Immature natural killer cell (primary cell): Measurements from ENCODE around the gene AXIN1. TPM values are rescaled to one million over a fixed set of nuclear protein-coding genes. Genes with fewer than 3 reads are reported as not detected.
"Not testable (repeated sequence)": the region's sequence is repeated elsewhere in the genome, so short reads cannot be mapped to it uniquely, and the experiment has no call there.

Experiments used
- DNase-seq, 3 donors: peaks; one replicate each; pipeline ENCODE4 v3.0.0; 2022; ENCODE audit warnings: mixed read lengths in 1 of 3
- H3K27ac Mint-ChIP-seq, 6 donors: one replicate each; pipeline ENCODE4 v1.8.0; 2020; ENCODE audit warnings: mixed read lengths in 6 of 6, mild to moderate bottlenecking in 5 of 6, inconsistent platforms in 4 of 6, moderate library complexity in 3 of 6
- H3K27me3 Mint-ChIP-seq, 3 donors: one replicate each; pipeline ENCODE4 v1.8.0; 2020 to 2021; ENCODE audit warnings: low read depth in 3 of 3, mild to moderate bottlenecking in 3 of 3, mixed read lengths in 3 of 3, moderate library complexity in 3 of 3, inconsistent platforms in 1 of 3
- H3K36me3 Mint-ChIP-seq, 3 donors: one replicate each; pipeline ENCODE4 v1.8.0; 2020; ENCODE audit warnings: mixed read lengths in 3 of 3, inconsistent platforms in 2 of 3, mild to moderate bottlenecking in 2 of 3
- H3K4me1 Mint-ChIP-seq, 2 donors: one replicate each; pipeline ENCODE4 v1.8.0; 2020; ENCODE audit warnings: inconsistent platforms in 2 of 2, mild to moderate bottlenecking in 2 of 2, mixed read lengths in 2 of 2, moderate library complexity in 1 of 2
- H3K4me3 Mint-ChIP-seq, 5 donors: one replicate each; pipeline ENCODE4 v1.8.0; 2020; ENCODE audit warnings: mild to moderate bottlenecking in 5 of 5, mixed read lengths in 5 of 5, inconsistent platforms in 3 of 5, moderate library complexity in 3 of 5
- H3K9me3 Mint-ChIP-seq, 6 donors: one replicate each; pipeline ENCODE4 v1.8.0; 2020; ENCODE audit warnings: mild to moderate bottlenecking in 6 of 6, mixed read lengths in 6 of 6, inconsistent platforms in 4 of 6, moderate library complexity in 3 of 6
- polyA plus RNA-seq, 3 donors: library from polyadenylated mRNA; unstranded; fragments of 300-500 nt; fragmentation: Illumina TruSeq; gene quantifications; one replicate each; pipeline ENCODE4 v1.2.3, GENCODE V29; 2021

Gene AXIN1
- polyA plus RNA-seq, 3 donors from 2014 or later = 1.9 to 12.5 (median 5.2) TPM

DNA sequence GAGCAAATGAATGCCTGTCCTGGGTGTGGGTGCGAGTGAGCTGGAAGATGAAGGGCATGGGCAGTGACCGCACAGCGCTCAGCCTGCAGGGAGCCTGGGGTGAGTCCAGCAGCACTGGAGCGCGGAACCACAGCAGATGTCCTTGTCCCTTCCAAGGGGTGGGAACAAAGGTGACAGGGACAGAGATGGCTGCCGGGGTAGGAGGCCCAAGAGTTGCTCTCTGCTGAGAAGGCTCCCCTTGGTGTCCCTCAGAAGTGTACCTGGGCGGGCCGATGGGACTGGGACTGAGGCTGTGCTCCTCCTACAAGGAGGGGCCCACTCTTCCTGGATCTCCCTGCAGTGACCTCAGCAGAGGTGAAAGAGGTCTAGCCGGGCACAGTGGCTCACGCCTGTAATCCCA lies 36.8 kb upstream of the AXIN1 start:
- H3K27ac Mint-ChIP-seq = peak overlapping the region in 1 of 6 donors; percentile 32
- peaks cover 0 to 3% (median 0%) of the 10 kb centered on the region in 3 donors for H3K36me3 Mint-ChIP-seq
- H3K4me3 Mint-ChIP-seq = no peak overlapping the region
- no peak for DNase-seq
- peaks cover 15% of the 10 kb centered on the region in 3 donors for H3K27me3 Mint-ChIP-seq
- peaks cover 0 to 6% (median 3%) of the 10 kb centered on the region in 6 donors for H3K9me3 Mint-ChIP-seq
- H3K4me1 Mint-ChIP-seq = peaks cover 20 to 22% of the 10 kb centered on the region in 2 donors

DNA sequence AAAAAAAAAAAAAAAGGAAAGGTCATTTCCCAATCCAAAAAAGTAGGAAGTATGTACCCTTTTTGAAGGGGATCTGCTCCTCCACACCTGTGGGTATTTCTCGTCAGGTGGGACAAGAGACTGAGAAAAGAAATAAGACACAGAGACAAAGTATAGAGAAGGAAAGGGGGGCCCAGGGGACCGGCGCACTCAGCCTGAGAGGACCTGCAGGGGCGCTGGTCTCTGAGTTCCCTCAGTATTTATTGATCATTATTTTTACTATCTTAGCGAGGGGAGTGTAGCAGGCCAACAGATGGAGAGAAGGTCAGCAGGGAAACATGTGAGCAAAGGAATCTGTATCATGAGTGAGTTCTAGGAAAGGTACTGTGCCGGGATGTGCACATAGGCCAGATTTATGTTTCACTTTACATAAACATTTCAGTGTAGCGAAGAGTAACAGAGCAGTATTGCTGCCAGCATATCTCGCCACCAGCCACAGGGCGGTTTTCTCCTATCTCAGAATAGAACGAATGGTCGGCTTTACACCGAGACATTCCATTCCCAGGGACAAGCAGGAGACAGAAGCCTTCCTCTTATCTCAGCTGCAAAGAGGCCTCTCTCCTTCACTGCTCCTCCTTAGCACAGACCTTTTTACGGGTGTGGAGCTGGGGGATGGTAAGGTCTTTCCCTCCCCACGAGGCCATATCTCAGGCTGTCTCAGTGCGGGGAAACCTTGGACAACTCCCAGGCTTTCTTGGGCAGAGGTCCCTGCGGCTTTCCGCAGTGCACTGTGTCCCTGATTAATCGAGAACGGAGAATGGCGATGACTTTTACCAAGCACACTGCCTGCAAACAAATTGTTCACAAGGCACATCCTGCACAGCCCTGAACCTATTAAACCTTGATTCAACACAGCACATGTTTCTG lies 35.5 kb upstream of the AXIN1 start:
- not testable (repeated sequence) for H3K27ac Mint-ChIP-seq, H3K4me3 Mint-ChIP-seq, H3K36me3 Mint-ChIP-seq, DNase-seq, H3K9me3 Mint-ChIP-seq
- Mint-ChIP-seq H3K27me3 (peaks cover 15 to 19% (median 19%) of the 10 kb centered on the region in 3 donors), H3K4me1 (peaks cover 24 to 27% of the 10 kb centered on the region in 2 donors)

DNA sequence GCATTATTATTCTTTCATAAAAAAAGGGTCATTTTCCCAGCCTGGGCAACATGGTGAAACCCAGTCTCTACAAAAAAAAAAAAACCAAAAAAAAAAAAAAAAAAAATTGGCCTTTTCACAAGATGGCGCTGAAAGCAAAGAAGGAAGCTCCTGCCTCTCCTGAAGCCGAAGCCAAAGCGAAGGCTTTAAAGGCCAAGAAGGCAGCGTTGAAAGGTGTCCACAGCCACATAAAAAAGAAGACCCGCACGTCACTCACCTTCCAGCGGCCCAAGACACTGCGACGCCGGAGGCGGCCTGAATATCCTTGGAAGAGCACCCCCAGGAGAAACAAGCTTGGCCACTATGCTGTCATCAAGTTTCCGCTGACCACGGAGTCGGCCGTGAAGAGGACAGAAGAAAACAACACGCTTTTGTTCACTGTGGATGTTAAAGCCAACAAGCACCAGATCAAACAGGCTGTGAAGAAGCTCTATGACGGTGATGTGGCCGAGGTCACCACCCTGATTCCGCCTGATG lies 34.2 kb upstream of the AXIN1 start:
- Mint-ChIP-seq H3K27me3 (peaks cover 11 to 14% (median 11%) of the 10 kb centered on the region in 3 donors), H3K4me3 (no peak overlapping the region), H3K36me3 (peaks cover 0 to under 1% (median 0%) of the 10 kb centered on the region in 3 donors), H3K9me3 (peaks cover 0 to 3% (median 2%) of the 10 kb centered on the region in 6 donors), H3K27ac (no peak overlapping the region), H3K4me1 (peaks cover 18 to 22% of the 10 kb centered on the region in 2 donors)
- DNase-seq = no peak

DNA sequence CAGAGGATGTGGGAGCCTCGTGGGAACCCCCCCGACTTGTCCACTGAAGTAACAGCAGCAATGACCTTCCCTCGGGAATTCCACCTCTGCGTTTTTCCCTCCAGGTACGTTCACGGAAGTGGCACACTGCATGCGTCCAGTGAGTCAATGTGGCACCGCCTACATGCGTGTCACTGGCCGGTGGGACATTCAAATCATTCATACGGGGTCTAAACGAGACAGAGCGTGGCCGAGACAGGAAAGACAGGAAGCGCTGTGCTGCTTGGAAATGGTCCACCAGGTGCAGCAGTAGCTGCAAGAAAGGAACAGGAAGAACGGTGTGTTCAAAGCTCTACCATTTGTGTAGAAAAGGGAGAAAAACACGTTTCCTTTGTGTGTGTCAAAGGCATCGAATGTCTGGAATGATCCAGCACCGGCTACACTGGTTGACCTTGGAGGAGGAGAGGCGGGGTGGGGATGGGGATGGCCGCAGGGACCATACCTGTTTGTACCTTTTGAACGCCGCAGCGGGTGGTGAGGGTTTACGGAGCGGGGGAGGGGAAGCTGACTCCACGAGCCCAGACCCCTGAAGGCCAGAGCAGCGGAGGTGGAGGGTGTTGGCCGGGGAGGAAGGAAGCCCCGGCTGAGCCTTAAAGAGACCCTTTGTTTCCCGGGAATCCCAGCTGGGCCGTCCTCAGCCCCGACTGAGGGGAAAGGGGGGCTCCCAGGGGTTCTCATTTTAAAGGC lies 31.0 kb upstream of the AXIN1 start:
- Mint-ChIP-seq H3K4me1 (peaks cover 15 to 24% of the 10 kb centered on the region in 2 donors), H3K27me3 (peaks cover 6 to 11% (median 10%) of the 10 kb centered on the region in 3 donors), H3K36me3 (no peaks in the 10 kb centered on the region), H3K4me3 (peak overlapping the region; percentile 87 to 91 (median 88)), H3K9me3 (no peaks in the 10 kb centered on the region), H3K27ac (peak overlapping the region; percentile 1 to 88 (median 77))
- peak in 1 of 3 donors; percentile 34 for DNase-seq

DNA sequence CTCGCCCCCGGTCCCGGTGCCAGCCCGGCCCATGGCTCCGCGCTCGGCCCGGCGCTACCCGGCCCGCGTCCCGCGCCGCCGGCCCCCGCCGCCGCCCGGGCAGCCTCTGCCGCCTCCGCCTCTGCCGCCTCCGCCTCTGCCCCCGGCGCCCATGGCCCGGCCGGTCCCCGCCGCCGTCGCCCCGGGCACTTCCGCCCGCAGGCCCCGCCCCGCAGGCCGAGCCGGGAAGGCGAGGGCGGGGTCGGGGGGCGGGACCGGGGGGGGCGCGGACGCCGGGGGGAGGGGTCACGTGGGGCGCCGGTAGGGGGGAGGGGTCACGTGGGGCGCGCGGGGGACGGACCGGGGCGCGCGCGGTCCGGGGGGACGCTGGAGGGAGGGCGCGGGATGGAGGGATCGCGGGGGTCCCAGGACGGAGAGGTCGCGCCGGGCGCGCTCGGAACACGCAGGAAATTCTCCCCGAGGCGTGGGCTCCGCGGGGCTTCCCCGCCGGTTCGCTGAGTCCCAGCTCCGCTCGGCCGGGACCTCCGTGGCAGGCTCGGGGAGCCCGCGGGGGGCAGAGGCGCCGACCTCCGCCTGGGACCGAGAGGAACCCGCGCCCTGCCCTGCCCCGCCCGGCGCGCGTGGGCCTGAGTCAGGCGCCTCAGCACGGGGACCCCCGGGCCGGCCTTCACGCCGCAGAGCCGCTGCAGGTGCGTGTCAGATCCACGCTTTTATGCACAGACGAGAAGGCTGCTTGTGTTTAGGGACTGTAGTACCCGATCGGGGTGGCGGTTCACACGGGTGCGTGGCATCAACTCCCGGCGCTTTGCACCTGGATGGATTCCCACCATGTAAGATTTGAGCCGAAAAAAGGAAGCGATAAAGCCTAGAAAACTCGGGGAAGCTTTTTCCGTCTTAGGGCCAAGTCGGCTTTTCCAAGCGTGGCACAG lies 29.5 kb upstream of the AXIN1 start, which contains the start of gene PGAP6:
Gene PGAP6, minus strand, starts transcription at position 190 of the 929 bp plus-strand sequence. Its CDS starts 157 bp downstream, at position 33.
- no peaks in the 10 kb centered on the region for H3K36me3 Mint-ChIP-seq
- peak within 1 kb of the TSS in 5 of 6 donors; percentile 72 to 88 (median 82) for H3K27ac Mint-ChIP-seq
- DNase-seq = peak; percentile 71 to 75 (median 71)
- peak within 1 kb of the TSS; percentile 87 to 91 (median 88) for H3K4me3 Mint-ChIP-seq
- peaks cover 6 to 11% (median 10%) of the 10 kb centered on the region in 3 donors for H3K27me3 Mint-ChIP-seq
- H3K9me3 Mint-ChIP-seq = no peaks in the 10 kb centered on the region
- H3K4me1 Mint-ChIP-seq = peaks cover 15 to 24% of the 10 kb centered on the region in 2 donors

DNA sequence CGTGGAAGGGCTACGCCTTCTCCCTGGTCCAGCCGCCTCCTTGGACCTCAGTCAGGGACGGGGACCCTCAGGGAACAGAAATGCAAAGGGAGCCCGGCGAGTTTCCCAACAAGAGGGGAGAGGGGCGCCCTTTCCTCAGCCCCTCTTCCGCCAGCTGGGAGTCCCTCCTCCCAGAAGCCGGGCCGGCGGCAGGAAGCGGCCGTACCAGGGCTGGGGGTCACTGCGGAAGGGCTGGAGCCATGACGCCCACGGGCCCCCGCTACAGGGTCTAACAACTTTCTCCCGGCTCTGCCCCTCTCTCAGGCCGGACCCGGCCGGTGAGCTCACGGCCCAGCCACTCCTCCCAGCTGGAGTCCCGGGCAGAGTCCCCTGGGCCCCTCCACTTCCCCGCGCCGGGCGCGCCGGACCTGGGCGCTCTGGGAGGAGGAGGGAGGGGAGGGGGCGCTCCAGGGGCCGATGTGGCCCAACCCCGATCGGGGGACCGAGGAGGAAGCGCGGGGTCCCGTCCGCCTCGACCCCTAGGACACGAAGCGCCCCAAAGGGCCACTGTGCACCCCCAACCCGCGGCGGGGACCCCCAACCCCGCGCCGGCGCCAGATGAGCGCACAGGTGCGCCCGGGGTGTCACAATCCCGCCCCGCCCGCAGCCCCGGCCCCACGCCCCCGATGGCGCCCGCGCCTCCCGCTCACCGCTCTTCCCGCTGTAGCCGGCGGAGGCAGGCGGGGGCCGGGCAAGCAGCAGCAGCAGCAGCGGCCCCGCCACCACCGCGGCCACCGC lies 28.7 kb upstream of the AXIN1 start:
- DNase-seq = no peak
- Mint-ChIP-seq H3K27me3 (peaks cover 6 to 11% (median 8%) of the 10 kb centered on the region in 3 donors), H3K4me1 (peaks cover 15 to 24% of the 10 kb centered on the region in 2 donors), H3K36me3 (no peaks in the 10 kb centered on the region), H3K9me3 (no peaks in the 10 kb centered on the region), H3K4me3 (peak overlapping the region; percentile 55 to 78 (median 70)), H3K27ac (peak overlapping the region in 1 of 6 donors; percentile 45)

DNA sequence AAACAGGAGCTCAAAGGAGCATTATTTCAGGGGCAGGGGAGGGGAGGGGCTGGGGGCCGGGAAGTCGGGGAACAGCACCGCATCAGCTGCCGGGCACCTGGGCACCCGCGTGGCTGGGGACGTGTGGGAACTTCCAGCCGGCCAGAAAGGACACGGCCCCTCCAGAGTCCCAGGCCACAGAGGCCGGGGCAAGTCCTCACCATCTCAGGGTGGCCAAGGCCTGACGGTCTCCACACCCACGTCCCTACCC lies 28.2 kb upstream of the AXIN1 start:
- Mint-ChIP-seq H3K4me1 (peaks cover 15 to 24% of the 10 kb centered on the region in 2 donors), H3K36me3 (no peaks in the 10 kb centered on the region), H3K27me3 (peaks cover 6 to 11% (median 8%) of the 10 kb centered on the region in 3 donors), H3K4me3 (peak overlapping the region; percentile 55 to 80 (median 73)), H3K9me3 (no peaks in the 10 kb centered on the region), H3K27ac (peak overlapping the region in 1 of 6 donors; percentile 45)
- DNase-seq = no peak

DNA sequence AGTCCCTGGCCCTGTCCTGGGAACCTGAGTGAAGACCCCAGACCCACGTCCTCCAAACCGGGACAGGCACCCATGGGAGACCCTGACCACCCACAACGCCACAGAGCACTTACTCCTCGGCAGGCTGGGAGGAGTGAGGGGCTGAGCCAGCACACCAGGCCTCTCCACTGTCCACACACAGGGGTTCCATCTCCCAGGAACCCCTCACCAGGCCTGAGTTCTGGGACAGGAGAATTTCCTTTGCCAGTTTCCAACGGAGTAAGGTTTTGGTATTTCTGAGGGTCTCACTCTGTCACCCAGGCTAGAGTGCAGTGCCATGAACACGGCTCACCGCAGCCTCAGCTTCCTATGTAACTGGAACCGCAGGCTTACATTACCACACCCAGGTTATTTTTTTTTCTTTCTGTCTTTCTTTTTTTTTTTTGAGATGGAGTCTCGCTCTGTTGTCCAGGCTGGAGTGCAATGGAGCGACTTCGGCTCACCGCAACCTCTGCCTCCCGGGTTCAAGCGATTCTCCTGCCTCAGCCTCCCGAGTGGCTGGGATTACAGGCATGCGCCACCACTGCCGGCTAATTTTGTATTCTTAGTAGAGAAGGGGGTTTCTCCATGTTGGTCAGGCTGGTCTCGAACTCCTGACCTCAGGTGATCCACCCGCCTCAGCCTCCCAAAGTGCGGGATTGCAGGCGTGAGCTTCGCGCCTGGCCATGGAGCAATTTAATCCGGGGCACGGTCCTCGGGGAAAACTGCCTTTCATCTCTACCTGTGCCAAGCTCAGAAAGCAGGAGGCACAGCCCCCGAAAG lies 27.6 kb upstream of the AXIN1 start:
- no peaks in the 10 kb centered on the region for H3K9me3 Mint-ChIP-seq
- H3K4me3 Mint-ChIP-seq = peak overlapping the region; percentile 69 to 80 (median 74)
- peak overlapping the region in 4 of 6 donors; percentile 16 to 77 (median 60) for H3K27ac Mint-ChIP-seq
- no peaks in the 10 kb centered on the region for H3K36me3 Mint-ChIP-seq
- DNase-seq = no peak
- H3K4me1 Mint-ChIP-seq = peaks cover 15 to 24% of the 10 kb centered on the region in 2 donors
- H3K27me3 Mint-ChIP-seq = peaks cover 6 to 11% (median 8%) of the 10 kb centered on the region in 3 donors

DNA sequence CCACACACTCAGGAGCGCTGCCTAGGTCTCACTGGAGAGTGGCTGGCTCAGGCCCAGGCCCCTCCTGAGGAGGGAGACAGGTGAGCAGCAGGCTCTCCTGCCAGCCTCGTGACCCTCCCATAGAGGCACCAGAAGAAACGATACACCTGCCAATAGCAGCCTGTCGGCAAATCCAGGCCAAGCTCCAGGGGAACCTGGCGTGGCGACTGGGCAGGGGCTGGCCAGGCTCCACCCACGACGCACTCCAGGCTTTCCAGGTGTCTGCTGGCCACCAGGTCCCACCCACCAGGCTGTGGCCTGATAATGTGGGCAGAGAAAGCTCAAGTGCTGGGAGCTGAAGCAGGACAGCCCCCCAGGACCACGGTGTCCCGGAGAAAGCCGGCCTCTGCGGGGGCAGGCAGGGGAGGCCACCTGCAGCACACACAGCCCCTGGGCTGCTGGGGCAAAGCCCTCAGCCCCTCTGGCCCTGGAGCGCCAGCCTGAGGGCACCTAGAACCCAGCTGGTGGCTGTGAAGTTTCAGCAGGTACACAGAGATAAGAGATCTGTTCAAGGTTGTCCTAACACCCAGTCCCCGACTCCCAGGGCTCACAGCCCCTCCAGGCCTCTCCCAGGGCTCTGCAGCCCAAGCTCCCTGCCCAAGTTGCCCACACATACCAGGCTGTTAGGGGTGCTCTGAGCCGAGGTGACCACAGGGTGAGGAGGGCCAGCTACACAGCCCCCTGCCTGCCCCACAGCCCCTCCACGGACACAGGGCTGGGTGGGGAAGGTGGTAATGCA lies 26.8 kb upstream of the AXIN1 start:
- Mint-ChIP-seq H3K36me3 (no peaks in the 10 kb centered on the region), H3K9me3 (no peaks in the 10 kb centered on the region), H3K27ac (peak overlapping the region in 3 of 6 donors; percentile 30 to 55 (median 34)), H3K4me3 (peak overlapping the region; percentile 21 to 80 (median 69)), H3K4me1 (peaks cover 15 to 24% of the 10 kb centered on the region in 2 donors), H3K27me3 (peaks cover 6 to 11% (median 8%) of the 10 kb centered on the region in 3 donors)
- DNase-seq = no peak

DNA sequence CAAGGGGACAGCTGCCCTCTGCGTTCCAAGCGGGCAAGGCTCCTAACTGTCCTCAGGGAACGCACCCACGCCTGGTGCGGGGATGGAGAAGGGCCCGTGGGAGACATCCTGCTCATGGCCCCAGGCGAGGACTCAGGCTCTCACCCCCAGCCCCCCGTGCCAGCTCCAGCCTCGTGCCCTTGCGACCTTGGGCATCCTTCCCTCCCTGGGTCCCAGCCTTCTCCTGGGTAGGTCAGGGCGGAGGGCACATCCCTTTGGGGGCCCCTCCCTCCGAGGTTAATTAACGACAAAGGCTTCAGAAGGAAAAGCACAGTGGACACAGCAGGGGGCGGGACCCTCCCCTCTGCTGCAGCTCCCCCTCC lies 26.3 kb upstream of the AXIN1 start:
- H3K36me3 Mint-ChIP-seq = no peaks in the 10 kb centered on the region
- no peak overlapping the region for H3K27ac Mint-ChIP-seq
- peaks cover 15 to 24% of the 10 kb centered on the region in 2 donors for H3K4me1 Mint-ChIP-seq
- H3K9me3 Mint-ChIP-seq = no peaks in the 10 kb centered on the region
- peak overlapping the region in 2 of 5 donors; percentile 5 to 14 for H3K4me3 Mint-ChIP-seq
- no peak for DNase-seq
- peaks cover 6 to 11% (median 8%) of the 10 kb centered on the region in 3 donors for H3K27me3 Mint-ChIP-seq

DNA sequence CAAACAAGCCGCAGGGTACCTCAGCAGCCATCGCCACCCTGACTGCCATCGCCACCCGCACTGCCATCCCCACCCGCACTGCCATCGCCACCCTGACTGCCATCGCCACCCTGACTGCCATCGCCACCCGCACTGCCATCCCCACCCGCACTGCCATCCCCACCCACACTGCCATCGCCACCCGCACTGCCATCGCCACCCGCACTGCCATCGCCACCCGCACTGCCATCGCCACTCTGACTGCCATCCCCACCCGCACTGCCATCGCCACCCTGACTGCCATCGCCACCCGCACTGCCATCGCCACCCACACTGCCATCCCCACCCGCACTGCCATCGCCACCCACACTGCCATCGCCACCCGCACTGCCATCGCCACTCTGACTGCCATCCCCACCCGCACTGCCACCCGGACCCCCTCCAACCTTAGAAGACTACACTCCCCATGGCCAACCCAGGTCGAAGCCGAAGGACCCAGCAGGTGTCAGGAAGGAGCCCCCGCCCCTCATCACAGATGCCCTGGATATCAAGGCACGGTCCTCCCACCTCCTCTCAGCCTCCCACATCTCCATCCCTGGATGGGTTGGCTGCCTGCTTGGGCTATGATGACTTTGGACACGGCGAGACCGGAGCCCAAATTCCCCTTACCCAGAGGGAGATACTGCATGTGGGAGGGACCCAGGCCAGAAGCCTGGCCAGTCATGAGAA lies 25.7 kb upstream of the AXIN1 start:
- H3K4me1 Mint-ChIP-seq = peaks cover 11 to 19% of the 10 kb centered on the region in 2 donors
- DNase-seq, H3K27ac Mint-ChIP-seq, H3K36me3 Mint-ChIP-seq, H3K9me3 Mint-ChIP-seq: not testable (repeated sequence)
- peaks cover 6 to 10% (median 7%) of the 10 kb centered on the region in 3 donors for H3K27me3 Mint-ChIP-seq
- H3K4me3 Mint-ChIP-seq = peak overlapping the region in 1 of 5 donors; percentile 14
